Measurements from ENCODE around the gene LRRC52. TPM values are rescaled to one million over a fixed set of nuclear protein-coding genes. Genes with fewer than 3 reads are reported as not detected.

LRRC52 gene
- polyA plus RNA-seq, 2 of the 4 experiments (the other 2 are of a cell fraction), result not detected

- Histone ChIP-seq H3K4me3 (no peak overlapping the region), H3K27ac (no peak overlapping the region), H3K4me1 (no peaks in the 10 kb centered on the region), H3K4me2 (no peak overlapping the region), H3K9me3 (no peaks in the 10 kb centered on the region; the same call in 2 of the 3 replicates)
- DNase-seq (ENCODE audit: low read depth in 1 of 2, low spot score in 1 of 2), result no peak
- FAIRE-seq, result no peak
- CTCF ChIA-PET, result interaction anchor here (0.6 to 1.2 kb wide), 3 partner anchors 9 to 123 kb away, joined by 3 to 4 read pairs (median 3); no protein-coding TSS in a partner anchor
- POLR2A ChIA-PET, result no interaction called here
- WGBS (ENCODE audit: missing lambda C conversion rate), result 21% methylated on average over 3 of the region's 3 CpGs
- TF ChIP-seq RAD21 (conservative IDR thresholded peaks at IDR 0.05 in 1 of 2, IDR thresholded peaks at IDR 0.05 in 1 of 2) (no peak), REST (IDR thresholded peaks at IDR 0.05) (no peak), MAZ (IDR thresholded peaks at IDR 0.05; ENCODE audit: borderline replicate concordance, low read depth, low read length) (no peak), ATOH8 (CRISPR knock-in tag; IDR thresholded peaks at IDR 0.05; ENCODE audit: low read depth) (no peak), CHD2 (IDR thresholded peaks at IDR 0.05; ENCODE audit: low read length, partially characterized antibody) (no peak), FOXS1 (CRISPR knock-in tag; IDR thresholded peaks at IDR 0.05) (no peak), JUN (IDR thresholded peaks at IDR 0.05) (no peak), MAX (IDR thresholded peaks at IDR 0.05) (no peak), NFE2L2 (conservative IDR thresholded peaks at IDR 0.05; ENCODE audit: low read length) (no peak), CEBPB (IDR thresholded peaks at IDR 0.05) (no peak), MAFK (IDR thresholded peaks at IDR 0.05; ENCODE audit: partially characterized antibody) (no peak), POLR2AphosphoS2 (conservative IDR thresholded peaks at IDR 0.05; ENCODE audit: low read length) (no peak), FOSL2 (IDR thresholded peaks at IDR 0.05) (no peak), FOSL2 (CRISPR knock-in tag; IDR thresholded peaks at IDR 0.05) (no peak)
- TF ChIP-seq, protein P1, sequence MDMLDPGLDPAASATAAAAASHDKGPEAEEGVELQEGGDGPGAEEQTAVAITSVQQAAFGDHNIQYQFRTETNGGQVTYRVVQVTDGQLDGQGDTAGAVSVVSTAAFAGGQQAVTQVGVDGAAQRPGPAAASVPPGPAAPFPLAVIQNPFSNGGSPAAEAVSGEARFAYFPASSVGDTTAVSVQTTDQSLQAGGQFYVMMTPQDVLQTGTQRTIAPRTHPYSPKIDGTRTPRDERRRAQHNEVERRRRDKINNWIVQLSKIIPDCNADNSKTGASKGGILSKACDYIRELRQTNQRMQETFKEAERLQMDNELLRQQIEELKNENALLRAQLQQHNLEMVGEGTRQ (IDR thresholded peaks at IDR 0.05), result no peak
- ATAC-seq, result no peak
Observed at GRCh38 chr1:165525708-165526107, 18.1 kb upstream of the LRRC52 start.

DNA sequence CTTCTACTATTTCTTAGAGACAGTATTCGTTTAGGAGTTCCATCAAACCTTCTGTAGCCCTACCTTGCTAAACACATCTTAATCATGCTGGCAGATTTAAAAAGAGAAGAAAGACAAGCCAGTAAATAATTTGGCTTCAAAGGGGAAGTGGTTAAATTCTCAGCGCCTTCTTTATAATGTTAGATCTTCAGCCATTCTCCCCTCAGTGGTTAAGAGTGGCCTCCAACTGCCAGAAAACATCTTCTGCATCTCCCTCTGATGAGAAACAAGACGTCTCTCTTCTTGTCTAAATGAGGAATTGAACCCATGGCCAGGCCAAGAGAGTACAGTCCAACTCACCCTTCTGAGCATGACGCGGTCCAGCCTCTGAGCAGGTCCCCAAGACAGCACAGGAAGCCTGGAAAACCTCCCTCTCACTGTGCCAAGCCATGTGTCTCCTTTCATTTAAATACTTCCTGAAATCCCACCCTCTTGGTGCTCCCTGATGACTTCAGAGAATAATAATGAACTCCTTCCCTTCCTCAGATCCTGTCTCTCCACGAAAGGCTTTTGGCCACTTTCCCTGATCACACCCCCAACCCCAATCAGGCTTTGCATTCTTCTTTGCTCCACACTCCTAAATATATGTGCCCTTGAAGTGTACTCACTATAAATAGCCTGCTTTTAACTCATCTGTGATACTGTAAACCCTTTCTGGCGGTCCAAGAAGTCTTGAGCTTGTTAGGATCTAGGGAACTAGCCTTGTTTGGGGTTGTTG lies 16.4 kb upstream of the LRRC52 start:
- FAIRE-seq, result no peak
- no peak for DNase-seq (ENCODE audit: low read depth in 1 of 2, low spot score in 1 of 2)
- no peak overlapping the region for H3K27ac ChIP-seq
- TF ChIP-seq CEBPB (IDR thresholded peaks at IDR 0.05) (no peak), HEYL (CRISPR knock-in tag; IDR thresholded peaks at IDR 0.05) (no peak), JUN (IDR thresholded peaks at IDR 0.05) (no peak), CHD4 (IDR thresholded peaks at IDR 0.05; ENCODE audit: borderline replicate concordance) (no peak), FOSB (CRISPR knock-in tag; IDR thresholded peaks at IDR 0.05) (no peak), SMC3 (IDR thresholded peaks at IDR 0.05) (no peak), RFX5 (IDR thresholded peaks at IDR 0.05) (no peak), MAZ (IDR thresholded peaks at IDR 0.05; ENCODE audit: borderline replicate concordance, low read depth, low read length) (no peak), POLR2A (IDR thresholded peaks at IDR 0.05; ENCODE audit: low read length) (no peak), MYC (IDR thresholded peaks at IDR 0.05; ENCODE audit: borderline replicate concordance, low read length) (no peak), TFCP2L1 (CRISPR knock-in tag; IDR thresholded peaks at IDR 0.05) (no peak), ESRRA (IDR thresholded peaks at IDR 0.05; ENCODE audit: borderline replicate concordance, low read length) (no peak), NFE2L2 (conservative IDR thresholded peaks at IDR 0.05; ENCODE audit: low read length) (no peak), CBX2 (IDR thresholded peaks at IDR 0.05; ENCODE audit: borderline replicate concordance, low read depth) (no peak)
- TF ChIP-seq, protein P1 (IDR thresholded peaks at IDR 0.05), result no peak
- TF ChIP-seq, protein P2, sequence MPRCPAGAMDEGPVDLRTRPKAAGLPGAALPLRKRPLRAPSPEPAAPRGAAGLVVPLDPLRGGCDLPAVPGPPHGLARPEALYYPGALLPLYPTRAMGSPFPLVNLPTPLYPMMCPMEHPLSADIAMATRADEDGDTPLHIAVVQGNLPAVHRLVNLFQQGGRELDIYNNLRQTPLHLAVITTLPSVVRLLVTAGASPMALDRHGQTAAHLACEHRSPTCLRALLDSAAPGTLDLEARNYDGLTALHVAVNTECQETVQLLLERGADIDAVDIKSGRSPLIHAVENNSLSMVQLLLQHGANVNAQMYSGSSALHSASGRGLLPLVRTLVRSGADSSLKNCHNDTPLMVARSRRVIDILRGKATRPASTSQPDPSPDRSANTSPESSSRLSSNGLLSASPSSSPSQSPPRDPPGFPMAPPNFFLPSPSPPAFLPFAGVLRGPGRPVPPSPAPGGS (IDR thresholded peaks at IDR 0.05), result no peak
- ChIA-PET POLR2A (no interaction called here), CTCF (no interaction called here)
- no peaks in the 10 kb centered on the region for H3K9me3 ChIP-seq
- H3K4me3 ChIP-seq, result no peak overlapping the region
- H3K4me1 ChIP-seq, result no peaks in the 10 kb centered on the region
- no peak for ATAC-seq
- 18% methylated on average over 7 of the region's 7 CpGs for WGBS (ENCODE audit: missing lambda C conversion rate)
- H3K4me2 ChIP-seq, result no peak overlapping the region
